HepG2 (cell line): ENCODE measurements around the gene EPS8L3. TPM values are rescaled to one million over a fixed set of nuclear protein-coding genes. Genes with fewer than 3 reads are reported as not detected.

ENCODE experiments used
- CBX1 ChIP-seq: IDR thresholded peaks from one replicate; pipeline ENCODE4 v1.6.1; 2016; ENCODE audit warnings: antibody characterized with exemption, low read depth
- FOXA3 ChIP-seq: IDR thresholded peaks from 2 replicates; pipeline ENCODE4 v1.6.1; 2016; ENCODE audit warnings: missing genetic modification reagents, missing compliant biosample characterization
- GTF2F1 ChIP-seq: fragments of 150-350 bp; IDR thresholded peaks from 2 replicates; pipeline ENCODE4 v1.6.1; 2014; ENCODE audit warnings: low read length
- HMGXB4 ChIP-seq, 2 experiments: sonication (generic) in 1 of 2; formaldehyde crosslinking in 1 of 2; IDR thresholded peaks; 2 replicates each; pipeline versions ENCODE4 v1.4.0 to v1.6.1; 2018 to 2020; ENCODE audit warnings: missing genetic modification reagents in 2 of 2, borderline replicate concordance in 1 of 2, low read depth in 1 of 2, mild to moderate bottlenecking in 1 of 2, missing biosample characterization in 1 of 2
- KDM3A ChIP-seq: IDR thresholded peaks from 2 replicates; pipeline ENCODE4 v1.6.1; 2018; ENCODE audit warnings: low read depth, missing compliant biosample characterization
- NCOA1 ChIP-seq: sonication (generic); formaldehyde crosslinking; IDR thresholded peaks from 2 replicates; pipeline ENCODE4 v1.9.0; 2021; ENCODE audit warnings: missing genetic modification reagents
- NFIB ChIP-seq: sonication (generic); formaldehyde crosslinking; IDR thresholded peaks from 2 replicates; pipeline ENCODE4 v1.9.0; 2021; ENCODE audit warnings: missing genetic modification reagents, mild to moderate bottlenecking, borderline replicate concordance
- PCBP1 ChIP-seq: fragments of 200-400 bp; formaldehyde crosslinking; IDR thresholded peaks from 2 replicates; pipeline ENCODE4 v1.6.1; 2017; ENCODE audit warnings: mild to moderate bottlenecking, low read depth, low read length, borderline replicate concordance
- RAD21 ChIP-seq: fragments of 450-650 bp; formaldehyde crosslinking; IDR thresholded peaks from 2 replicates; pipeline ENCODE4 v1.5.0; 2020; ENCODE audit warnings: mild to moderate bottlenecking
- RFX3 ChIP-seq: IDR thresholded peaks from 2 replicates; pipeline ENCODE4 v1.6.1; 2016; ENCODE audit warnings: missing biosample characterization, missing genetic modification reagents
- RXRA ChIP-seq: sonication (generic); formaldehyde crosslinking; IDR thresholded peaks from 2 replicates; pipeline ENCODE4 v1.5.1; 2020; ENCODE audit warnings: missing genetic modification reagents
- SIN3A ChIP-seq: IDR thresholded peaks from 2 replicates; pipeline ENCODE4 v1.6.1; 2011; ENCODE audit warnings: low read depth, mild to moderate bottlenecking, control low read depth, low read length, borderline replicate concordance
- TFDP1 ChIP-seq: IDR thresholded peaks from 2 replicates; pipeline ENCODE4 v1.6.1; 2016; ENCODE audit warnings: missing compliant biosample characterization, missing genetic modification reagents, borderline replicate concordance
- YEATS2 ChIP-seq: sonication (generic); formaldehyde crosslinking; IDR thresholded peaks from 2 replicates; pipeline ENCODE4 v1.4.0; 2020; ENCODE audit warnings: missing genetic modification reagents, borderline replicate concordance
- ZNF12 ChIP-seq: sonication (generic); formaldehyde crosslinking; IDR thresholded peaks from 2 replicates; pipeline ENCODE4 v1.5.0; 2020; ENCODE audit warnings: missing genetic modification reagents
- ZNF180 ChIP-seq: sonication (generic); formaldehyde crosslinking; IDR thresholded peaks from 2 replicates; pipeline ENCODE4 v1.4.0; 2020; ENCODE audit warnings: low read depth, missing genetic modification reagents, borderline replicate concordance
- ZNF556 ChIP-seq: sonication (generic); formaldehyde crosslinking; IDR thresholded peaks from 2 replicates; pipeline ENCODE4 v1.4.0; 2020; ENCODE audit warnings: mild to moderate bottlenecking, missing genetic modification reagents, borderline replicate concordance
- polyA plus RNA-seq, 8 experiments: library from polyadenylated mRNA; depleted of rRNA in 3 of 8; stranded (reverse) in 7 of 8; unstranded in 1 of 8; fragments of >200 nt; fragmentation: Illumina TruSeq in 4 of 8; extraction: Trizol in 4 of 8; gene quantifications; 2 replicates each; pipeline versions ENCODE4 v1.2.1 to v1.2.3, GENCODE V29; 2011 to 2016; ENCODE audit warnings: low read depth in 4 of 8, missing spikeins in 1 of 8, mixed read lengths in 1 of 8; ENCODE audit not compliant: insufficient read depth in 1 of 8
- total RNA-seq, 5 experiments: library from RNA; depleted of rRNA; stranded (reverse); fragments of >200 nt; fragmentation: Illumina TruSeq; extraction: Trizol; gene quantifications; 2 replicates each; pipeline ENCODE4 v1.2.3, GENCODE V29; 2016; ENCODE audit warnings: low read depth in 1 of 5
- TF ChIP-seq, protein P1 (sequence below): sonication (generic); formaldehyde crosslinking; IDR thresholded peaks from 2 replicates; pipeline ENCODE4 v1.5.0; 2020; ENCODE audit warnings: mild to moderate bottlenecking, missing genetic modification reagents, moderate library complexity
- TF ChIP-seq, protein P2 (sequence below): sonication (generic); formaldehyde crosslinking; conservative IDR thresholded peaks from 2 replicates; pipeline ENCODE4 v1.4.0; 2020; ENCODE audit warnings: missing genetic modification reagents
- TF ChIP-seq, protein P3 (sequence below): sonication (generic); formaldehyde crosslinking; IDR thresholded peaks from 2 replicates; pipeline ENCODE4 v1.5.0; 2020; ENCODE audit warnings: missing genetic modification reagents

Gene EPS8L3
- total and polyA plus RNA-seq, 2 of the 13 experiments (the other 11 are each of a cell fraction or from before 2014, with no cell fraction given) = 18.2 to 106 TPM

DNA sequence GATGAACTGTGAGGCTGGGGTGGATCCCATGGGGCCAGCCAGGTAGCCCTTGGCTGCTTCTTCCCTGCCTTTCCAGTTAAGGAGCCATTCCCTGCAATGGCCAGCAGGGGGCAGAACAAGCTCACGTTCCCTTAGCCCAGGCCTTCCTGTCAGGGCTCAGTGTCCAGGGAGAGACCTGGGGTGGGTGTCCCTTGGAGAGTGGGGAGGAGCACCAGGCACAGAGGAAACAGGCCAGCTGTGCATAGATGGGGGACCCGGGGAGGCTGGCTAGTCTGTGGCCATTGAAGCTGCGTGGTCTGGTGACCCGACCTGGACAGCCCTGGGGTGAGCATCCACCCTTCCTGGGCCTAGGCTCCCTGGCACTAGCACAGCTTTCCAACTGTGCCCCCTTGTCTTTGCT is 13.2 kb upstream of the EPS8L3 start (continued):
- TF ChIP-seq ZNF556 (CRISPR knock-in tag) = peak; percentile 60; the same call in 1 of the 2 replicates
- peak; percentile 98 for TF ChIP-seq RAD21 (CRISPR knock-in tag)
- TF ChIP-seq RFX3 (CRISPR knock-in tag) = no peak
- peak; percentile 17; the same call in 1 of the 2 replicates for TF ChIP-seq TFDP1
- no peak for TF ChIP-seq RXRA
- no peak for TF ChIP-seq SIN3A
- TF ChIP-seq CBX1 = no peak
- TF ChIP-seq, protein P1, sequence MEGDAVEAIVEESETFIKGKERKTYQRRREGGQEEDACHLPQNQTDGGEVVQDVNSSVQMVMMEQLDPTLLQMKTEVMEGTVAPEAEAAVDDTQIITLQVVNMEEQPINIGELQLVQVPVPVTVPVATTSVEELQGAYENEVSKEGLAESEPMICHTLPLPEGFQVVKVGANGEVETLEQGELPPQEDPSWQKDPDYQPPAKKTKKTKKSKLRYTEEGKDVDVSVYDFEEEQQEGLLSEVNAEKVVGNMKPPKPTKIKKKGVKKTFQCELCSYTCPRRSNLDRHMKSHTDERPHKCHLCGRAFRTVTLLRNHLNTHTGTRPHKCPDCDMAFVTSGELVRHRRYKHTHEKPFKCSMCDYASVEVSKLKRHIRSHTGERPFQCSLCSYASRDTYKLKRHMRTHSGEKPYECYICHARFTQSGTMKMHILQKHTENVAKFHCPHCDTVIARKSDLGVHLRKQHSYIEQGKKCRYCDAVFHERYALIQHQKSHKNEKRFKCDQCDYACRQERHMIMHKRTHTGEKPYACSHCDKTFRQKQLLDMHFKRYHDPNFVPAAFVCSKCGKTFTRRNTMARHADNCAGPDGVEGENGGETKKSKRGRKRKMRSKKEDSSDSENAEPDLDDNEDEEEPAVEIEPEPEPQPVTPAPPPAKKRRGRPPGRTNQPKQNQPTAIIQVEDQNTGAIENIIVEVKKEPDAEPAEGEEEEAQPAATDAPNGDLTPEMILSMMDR (CRISPR knock-in tag) = peak; percentile 98
- TF ChIP-seq ZNF180 (CRISPR knock-in tag) = no peak
- TF ChIP-seq GTF2F1 = no peak
- no peak for TF ChIP-seq PCBP1
- TF ChIP-seq YEATS2 (CRISPR knock-in tag) = 0 out of 2 replicates have a peak, but pooled peaks have one; percentile 12
- TF ChIP-seq NCOA1 (CRISPR knock-in tag) = no peak
- 0 out of 2 replicates have a peak, but pooled peaks have one; percentile 30 for TF ChIP-seq ZNF12 (CRISPR knock-in tag)
- no peak; the same call in 1 of the 2 replicates for TF ChIP-seq KDM3A (CRISPR knock-in tag)
- TF ChIP-seq, protein P2, sequence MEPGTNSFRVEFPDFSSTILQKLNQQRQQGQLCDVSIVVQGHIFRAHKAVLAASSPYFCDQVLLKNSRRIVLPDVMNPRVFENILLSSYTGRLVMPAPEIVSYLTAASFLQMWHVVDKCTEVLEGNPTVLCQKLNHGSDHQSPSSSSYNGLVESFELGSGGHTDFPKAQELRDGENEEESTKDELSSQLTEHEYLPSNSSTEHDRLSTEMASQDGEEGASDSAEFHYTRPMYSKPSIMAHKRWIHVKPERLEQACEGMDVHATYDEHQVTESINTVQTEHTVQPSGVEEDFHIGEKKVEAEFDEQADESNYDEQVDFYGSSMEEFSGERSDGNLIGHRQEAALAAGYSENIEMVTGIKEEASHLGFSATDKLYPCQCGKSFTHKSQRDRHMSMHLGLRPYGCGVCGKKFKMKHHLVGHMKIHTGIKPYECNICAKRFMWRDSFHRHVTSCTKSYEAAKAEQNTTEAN = no peak
- TF ChIP-seq HMGXB4 (CRISPR knock-in tag; IDR thresholded peaks at IDR 0.05; ENCODE audit: borderline replicate concordance in 1 of 2, low read depth in 1 of 2) = peak; percentile 50 to 55; a peak in 2 of 4 replicates
- TF ChIP-seq, protein P3, sequence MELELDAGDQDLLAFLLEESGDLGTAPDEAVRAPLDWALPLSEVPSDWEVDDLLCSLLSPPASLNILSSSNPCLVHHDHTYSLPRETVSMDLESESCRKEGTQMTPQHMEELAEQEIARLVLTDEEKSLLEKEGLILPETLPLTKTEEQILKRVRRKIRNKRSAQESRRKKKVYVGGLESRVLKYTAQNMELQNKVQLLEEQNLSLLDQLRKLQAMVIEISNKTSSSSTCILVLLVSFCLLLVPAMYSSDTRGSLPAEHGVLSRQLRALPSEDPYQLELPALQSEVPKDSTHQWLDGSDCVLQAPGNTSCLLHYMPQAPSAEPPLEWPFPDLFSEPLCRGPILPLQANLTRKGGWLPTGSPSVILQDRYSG (CRISPR knock-in tag) = no peak
- TF ChIP-seq NFIB (CRISPR knock-in tag) = no peak
- peak; percentile 38; the same call in 1 of the 2 replicates for TF ChIP-seq FOXA3 (CRISPR knock-in tag)
